Measurements from ENCODE around the gene SLC25A12. TPM values are rescaled to one million over a fixed set of nuclear protein-coding genes. Genes with fewer than 3 reads are reported as not detected.

Gene SLC25A12
- total and polyA plus RNA-seq, 10 of the 15 experiments (the other 5 are each of a cell fraction or from before 2014, with no cell fraction given), result 20.9 to 50.0 (median 33.0) TPM

GRCh38 chr2:171792157-171792556 is 101.9 kb downstream of the SLC25A12 start:
- H3K36me3 ChIP-seq (ENCODE audit: control insufficient read depth in 2 of 2, insufficient read depth in 2 of 2, low read length in 1 of 2), result peaks cover 9 to 22% of the 10 kb centered on the region in 2 experiments
- H2AFZ ChIP-seq (ENCODE audit: control insufficient read depth, low read depth, low read length), result no peak overlapping the region
- no peaks in the 10 kb centered on the region for H3K9me3 ChIP-seq (replicated peaks; ENCODE audit: control insufficient read depth, insufficient read depth, low read length)
- H3K27me3 ChIP-seq (replicated peaks in 1 of 2; ENCODE audit: control insufficient read depth in 2 of 2, insufficient read depth in 2 of 2, low read length in 1 of 2), result no peaks in the 10 kb centered on the region; a peak in 1 of 4 replicates
- in situ Hi-C loops (cut with MboI), result no loop called here
- H4K20me1 ChIP-seq (ENCODE audit: control insufficient read depth, insufficient read depth), result no peaks in the 10 kb centered on the region
- BruUV-seq (replicated peaks), result no TSS peak
- TF ChIP-seq ELK1 (IDR thresholded peaks at IDR 0.05; ENCODE audit: low read depth, low read length) (no peak), BRCA1 (IDR thresholded peaks at IDR 0.05; ENCODE audit: low read depth, low read length) (no peak), E2F4 (IDR thresholded peaks at IDR 0.05; ENCODE audit: low read depth, low read length) (no peak), YBX1 (IDR thresholded peaks at IDR 0.05) (no peak), BCLAF1 (IDR thresholded peaks at IDR 0.05) (no peak), NFIC (IDR thresholded peaks at IDR 0.05; ENCODE audit: low read depth, low read length) (no peak), GATAD2B (conservative IDR thresholded peaks at IDR 0.05; ENCODE audit: low read depth) (no peak), NR2C2 (IDR thresholded peaks at IDR 0.05; ENCODE audit: borderline replicate concordance, control insufficient read depth, insufficient read length, low read depth) (no peak), TARDBP (IDR thresholded peaks at IDR 0.05; ENCODE audit: borderline replicate concordance) (no peak), PAX5 (IDR thresholded peaks at IDR 0.05; ENCODE audit: borderline replicate concordance, low read depth, low read length) (no peak), ATF3 (IDR thresholded peaks at IDR 0.05; ENCODE audit: borderline replicate concordance, extremely low read depth, low read depth, low read length) (no peak), SUZ12 (IDR thresholded peaks at IDR 0.05; ENCODE audit: unreplicated experiment) (no peak), HCFC1 (IDR thresholded peaks at IDR 0.05; ENCODE audit: low read length) (no peak), NFYB (IDR thresholded peaks at IDR 0.05; ENCODE audit: insufficient read depth, low read depth, low read length) (no peak), RCOR1 (conservative IDR thresholded peaks at IDR 0.05; ENCODE audit: low read depth, low read length) (no peak), E2F8 (IDR thresholded peaks at IDR 0.05; ENCODE audit: low read depth, partially characterized antibody) (no peak)
- ChIA-PET CTCF (interaction anchor here (0.7 to 1.9 kb wide), 3 partner anchors 72 to 335 kb away, joined by 3 to 7 read pairs (median 3); no protein-coding TSS in a partner anchor), SMC1A (ENCODE audit: uncharacterized antibody, unreplicated experiment) (interaction anchor here (0.6 to 1.0 kb wide), 2 partner anchors 22 to 33 kb away, joined by 3 read pairs; no protein-coding TSS in a partner anchor), RAD21 (ENCODE audit: unreplicated experiment) (no interaction called here), POLR2A (no interaction called here)
- intact Hi-C loops (cut with micrococcal nuclease; ENCODE audit: unreplicated experiment), result no loop called here
- WGBS (ENCODE audit: insufficient coverage, insufficient replicate concordance, low lambda C conversion rate, missing lambda C conversion rate), result 100% methylated on average over 3 of the region's 3 CpGs
- H3K9ac ChIP-seq (ENCODE audit: control insufficient read depth, insufficient read depth, low read length), result no peak overlapping the region
- DNase-seq (ENCODE audit: low read depth, low spot score) (no peak), FAIRE-seq (no peak), ATAC-seq (no peak)
- H3K27ac ChIP-seq (ENCODE audit: control insufficient read depth, insufficient read depth), result no peak overlapping the region
- no peaks in the 10 kb centered on the region for H3K4me1 ChIP-seq (ENCODE audit: control insufficient read depth, insufficient read depth, low read length)
- no peaks in the 10 kb centered on the region for H3K79me2 ChIP-seq (ENCODE audit: control insufficient read depth, insufficient read depth, low read length)
- no peak overlapping the region for H3K4me2 ChIP-seq (ENCODE audit: control insufficient read depth, insufficient read depth)
- no peak overlapping the region for H3K4me3 ChIP-seq
